Stimulated activated CD8-positive, alpha-beta memory T cell treated with anti-CD3 and anti-CD28 coated beads, Interleukin-12 subunit alpha, Interleukin-12 subunit beta, amount 100 ng/mL, for 4 hours (primary cell): Measurements from ENCODE around the gene NR2F1-AS1.

Source experiments
- DNase-seq: peaks from one replicate; pipeline ENCODE4 v3.0.0-alpha.2; 2020; ENCODE audit warnings: low read depth

Gene NR2F1-AS1

DNA sequence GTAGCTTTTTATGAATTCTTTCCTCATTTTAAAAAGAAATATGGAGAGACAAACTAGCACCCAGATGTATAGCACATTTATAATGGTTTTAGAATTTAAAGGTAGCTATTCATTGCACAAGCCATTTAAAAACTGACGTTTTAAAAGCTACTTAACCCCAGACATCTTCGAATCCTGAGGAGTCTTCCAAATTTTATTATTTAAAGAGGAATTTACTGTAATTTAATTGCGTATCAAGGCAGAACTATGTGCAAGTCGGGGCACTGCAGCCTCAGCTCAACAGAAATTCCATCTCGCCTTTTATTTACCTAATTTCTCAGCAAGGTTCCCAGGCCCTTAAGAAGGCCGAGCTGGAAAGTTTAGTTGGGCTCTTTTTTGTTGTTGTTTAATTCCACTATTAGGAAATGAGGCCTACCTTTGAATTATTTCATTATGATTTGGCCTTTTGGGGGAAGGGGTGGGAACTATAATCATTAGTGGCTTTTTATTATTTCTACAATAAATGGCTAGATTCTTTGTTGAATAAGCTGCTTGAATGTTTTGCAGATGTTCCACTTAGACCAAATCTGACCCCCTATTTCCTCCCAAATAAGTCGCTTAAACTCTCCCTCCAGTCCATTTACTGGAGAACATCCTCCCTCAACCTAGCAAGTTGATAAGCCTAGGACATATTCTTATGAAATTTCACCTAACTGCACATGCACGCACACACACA lies 22.2 kb upstream of the NR2F1-AS1 start:
- no peak for DNase-seq

GRCh38 chr5:93602241-93603077 lies 21.4 kb upstream of the NR2F1-AS1 start:
- no peak for DNase-seq

DNA sequence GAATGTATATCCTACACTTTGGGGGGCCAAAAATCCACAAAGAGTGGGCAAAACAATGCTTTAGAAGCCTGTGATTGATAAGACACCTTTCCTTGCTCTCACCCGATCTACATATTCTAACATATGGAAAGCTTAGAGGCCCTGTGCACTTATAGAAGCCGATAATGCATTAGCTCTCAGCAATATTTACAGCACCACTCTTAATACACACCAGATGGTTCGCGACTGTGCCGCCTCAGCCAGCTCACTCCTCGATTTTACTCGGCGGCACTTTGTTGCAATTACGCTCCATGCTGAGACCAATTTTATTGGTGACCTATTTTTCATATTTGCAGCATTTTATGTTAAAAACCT lies 20.8 kb upstream of the NR2F1-AS1 start:
- no peak for DNase-seq

DNA sequence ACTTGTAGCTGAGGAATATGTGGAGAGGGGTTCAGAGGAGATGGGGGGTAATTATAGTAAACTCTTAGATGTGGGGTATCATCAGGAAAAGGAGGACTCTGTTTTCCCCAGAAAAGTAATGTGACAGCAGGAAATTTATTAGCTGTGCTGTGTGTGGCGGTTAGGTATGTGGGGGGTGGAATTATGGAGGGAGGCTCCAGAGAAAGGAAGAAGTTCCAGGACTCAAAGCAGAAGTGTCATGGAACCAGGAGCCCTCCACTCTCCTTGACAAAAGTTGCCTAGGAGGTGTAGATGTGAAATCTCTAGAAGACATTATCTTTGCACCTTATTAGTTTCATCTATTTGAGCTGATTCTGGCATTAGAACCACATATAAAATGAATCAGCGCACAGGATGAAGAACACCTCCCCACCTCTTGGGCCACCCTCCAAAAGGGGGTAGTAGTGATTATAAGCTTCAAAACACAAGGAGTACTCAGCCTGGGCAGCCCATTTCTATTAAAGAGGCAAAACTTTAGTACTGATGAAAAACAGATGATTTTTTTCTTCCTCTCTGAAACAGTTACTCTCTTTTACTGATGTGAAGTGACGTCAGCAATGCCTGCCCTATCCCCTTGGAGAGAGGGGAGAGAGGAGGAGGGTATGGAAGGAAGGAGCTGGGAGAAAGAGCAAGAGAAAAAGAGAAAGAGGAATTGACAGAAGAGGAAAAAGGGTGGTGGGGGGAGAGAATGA lies 20.2 kb upstream of the NR2F1-AS1 start:
- DNase-seq: no peak

DNA sequence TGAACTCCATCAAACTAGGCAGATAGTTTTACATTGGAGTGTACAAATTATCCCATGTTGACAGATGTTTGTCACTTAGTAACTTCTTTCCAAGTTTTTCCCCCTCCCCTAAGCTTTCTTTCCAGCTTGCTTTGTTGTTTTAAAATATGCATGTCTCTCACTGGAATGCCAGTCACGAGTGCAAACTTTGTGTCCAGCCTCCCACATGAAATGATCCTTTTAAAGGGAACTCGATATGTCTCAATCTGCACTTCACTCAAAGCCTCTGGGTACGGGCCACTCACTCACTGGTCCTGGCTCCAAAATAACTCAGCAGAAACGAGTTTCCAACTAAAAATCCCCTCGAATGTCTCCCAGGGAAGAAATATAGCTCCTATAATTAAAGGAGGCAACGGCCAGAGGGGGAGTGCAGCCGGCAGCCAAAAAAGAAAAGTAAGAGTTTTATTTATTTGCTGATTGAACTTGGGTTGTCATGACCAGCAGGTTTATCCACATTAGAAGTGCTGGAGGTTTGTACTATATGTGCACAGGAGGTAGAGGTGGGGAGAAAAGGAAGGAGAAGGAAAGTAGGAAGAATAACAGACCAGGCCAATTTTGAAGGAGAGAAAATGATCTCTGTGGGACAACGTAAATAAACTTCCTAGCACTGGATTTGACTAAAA lies 19.5 kb upstream of the NR2F1-AS1 start:
- DNase-seq: no peak

GRCh38 chr5:93599399-93600120 lies 18.5 kb upstream of the NR2F1-AS1 start:
- no peak for DNase-seq

DNA sequence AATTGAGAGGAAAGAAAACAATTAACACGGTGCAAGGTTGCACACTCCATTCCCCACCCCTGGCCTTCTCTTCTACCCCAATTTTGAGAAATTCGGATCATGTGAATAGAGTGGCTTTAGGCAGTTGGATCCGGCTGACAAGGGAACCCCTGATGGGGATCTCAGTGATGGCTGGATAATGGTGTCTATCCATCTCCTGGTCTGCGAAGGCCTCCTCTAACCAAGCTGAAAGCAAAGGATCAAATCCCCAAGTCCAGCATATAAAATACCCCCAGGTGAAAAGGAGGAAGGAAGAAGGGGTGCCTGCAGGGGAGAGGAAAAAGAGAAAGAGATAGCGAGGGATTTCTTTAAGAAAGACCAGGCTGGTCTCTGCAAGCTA lies 18.0 kb upstream of the NR2F1-AS1 start:
- no peak for DNase-seq

DNA sequence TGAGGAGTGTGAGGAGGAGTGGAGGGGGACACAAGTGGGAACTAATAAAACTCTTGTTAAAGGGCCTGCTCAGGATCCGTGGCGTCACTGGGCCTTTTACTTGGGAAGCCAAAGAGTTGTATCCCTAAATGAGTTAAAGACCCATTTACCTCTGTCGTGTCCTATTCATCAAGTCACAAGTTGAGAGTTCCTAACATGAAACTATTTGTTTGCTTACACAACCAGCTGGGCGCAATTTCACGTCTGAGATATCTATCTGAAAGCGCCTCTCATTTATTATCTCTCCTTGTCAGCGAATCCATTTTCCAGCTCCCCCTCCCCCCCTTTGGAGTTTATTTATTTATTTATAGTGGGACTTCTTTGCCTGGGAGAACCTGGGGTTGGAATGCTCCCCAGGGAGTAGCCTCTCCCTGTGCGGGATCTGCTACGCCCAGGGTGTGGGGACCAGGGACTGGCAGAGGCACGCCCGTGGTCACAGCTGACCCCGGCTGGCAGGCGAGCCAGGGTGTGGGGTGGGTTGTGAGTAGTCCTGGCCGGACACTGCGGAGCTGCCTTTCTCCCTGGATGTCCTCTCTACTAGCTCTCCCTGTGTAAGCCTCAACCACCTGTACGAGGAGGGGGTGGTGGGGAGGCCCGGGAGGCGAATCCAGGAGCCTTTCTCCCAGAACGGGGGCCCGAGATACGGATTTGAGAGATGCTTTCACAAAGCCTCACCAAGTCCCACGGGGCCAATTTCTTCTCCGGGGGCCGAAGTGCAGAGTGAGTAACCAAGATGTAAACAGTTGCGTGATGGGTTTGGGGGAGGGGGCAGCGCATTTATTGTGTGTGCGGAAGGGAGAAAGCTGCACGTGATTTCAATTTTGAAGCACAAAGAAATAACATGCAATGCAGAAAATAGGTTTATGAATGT lies 17.3 kb upstream of the NR2F1-AS1 start:
- DNase-seq: no peak

GRCh38 chr5:93596676-93597490 lies 15.9 kb upstream of the NR2F1-AS1 start:
- no peak for DNase-seq

DNA sequence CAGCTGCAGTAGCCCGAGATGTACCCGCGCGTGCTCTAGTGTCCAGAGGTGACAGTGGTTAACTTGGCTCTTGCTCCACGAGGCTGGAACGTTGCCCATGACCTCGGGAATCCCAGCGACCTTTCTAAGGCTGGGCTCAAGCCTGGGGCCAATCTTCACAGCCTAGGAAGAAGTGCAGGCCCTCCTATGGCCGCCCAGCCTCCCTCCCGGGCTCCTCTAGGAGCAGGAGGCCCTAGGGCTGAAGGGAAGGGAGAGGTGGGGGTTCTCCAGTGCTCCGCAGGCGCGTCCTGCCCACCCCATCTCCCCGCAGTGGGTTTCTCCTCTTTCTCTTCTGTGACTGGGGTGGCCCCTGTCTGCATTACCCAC lies 15.3 kb upstream of the NR2F1-AS1 start:
- no peak for DNase-seq

DNA sequence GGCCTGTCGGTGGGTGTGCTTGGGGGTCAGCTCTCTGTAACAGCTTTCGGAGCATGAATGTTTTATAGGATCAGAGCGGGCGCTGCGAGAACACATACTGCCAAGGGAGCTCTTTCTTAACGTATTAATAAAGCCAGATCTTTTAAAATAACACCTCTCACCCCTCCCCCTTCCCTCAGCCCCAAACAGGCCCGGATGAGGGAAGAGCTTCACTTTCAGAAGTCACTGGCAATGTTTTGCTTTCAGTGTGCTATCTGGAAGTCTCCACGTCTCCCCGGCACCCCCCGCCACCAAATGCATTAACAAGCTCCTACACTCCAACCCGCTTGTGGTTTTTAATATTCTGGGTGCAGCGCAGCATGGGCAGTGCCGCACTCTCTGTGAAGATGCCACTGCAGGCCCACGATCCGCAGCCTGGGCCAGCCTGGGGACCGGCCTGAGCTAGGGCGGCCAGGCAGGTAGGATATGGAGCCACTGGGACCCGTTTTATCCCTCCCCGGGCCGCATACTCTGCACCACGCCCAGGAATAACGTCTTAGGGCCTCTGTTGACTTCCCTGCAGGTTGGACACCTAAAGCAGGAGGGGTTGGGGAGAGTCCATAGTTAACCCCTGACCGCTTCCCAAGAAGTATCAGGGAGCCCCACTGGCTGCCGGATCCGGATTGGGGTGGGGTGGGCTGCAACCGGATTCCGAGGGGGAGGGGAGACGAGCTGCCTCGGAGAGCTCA lies 14.6 kb upstream of the NR2F1-AS1 start:
- no peak for DNase-seq

GRCh38 chr5:93594591-93595419 lies 13.8 kb upstream of the NR2F1-AS1 start:
- no peak for DNase-seq

- DNase-seq: no peak
Observed at GRCh38 chr5:93593476-93594131, 12.6 kb upstream of the NR2F1-AS1 start.

GRCh38 chr5:93592883-93593282 lies 11.9 kb upstream of the NR2F1-AS1 start:
- DNase-seq: no peak

GRCh38 chr5:93591323-93591945 lies 10.4 kb upstream of the NR2F1-AS1 start:
- no peak for DNase-seq

DNA sequence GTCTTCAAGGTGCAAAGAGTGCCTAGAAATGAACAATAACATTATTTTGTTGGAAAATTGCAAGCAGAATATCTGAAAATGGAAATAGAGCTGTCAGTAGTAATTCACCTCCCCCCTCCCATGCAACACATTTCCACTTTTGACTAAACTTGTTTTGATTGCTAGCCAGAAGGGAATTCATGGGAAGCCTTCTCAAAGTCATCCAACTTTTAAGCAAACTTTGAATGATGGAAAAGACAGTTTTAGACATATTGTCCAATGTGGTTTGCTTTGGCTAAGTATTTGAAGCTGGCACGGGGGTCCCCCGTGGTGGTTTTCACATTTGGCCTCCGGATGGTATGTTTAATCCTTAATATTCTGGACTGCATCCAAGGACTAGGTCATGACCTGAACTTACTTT lies 9.5 kb upstream of the NR2F1-AS1 start:
- DNase-seq: no peak

DNA sequence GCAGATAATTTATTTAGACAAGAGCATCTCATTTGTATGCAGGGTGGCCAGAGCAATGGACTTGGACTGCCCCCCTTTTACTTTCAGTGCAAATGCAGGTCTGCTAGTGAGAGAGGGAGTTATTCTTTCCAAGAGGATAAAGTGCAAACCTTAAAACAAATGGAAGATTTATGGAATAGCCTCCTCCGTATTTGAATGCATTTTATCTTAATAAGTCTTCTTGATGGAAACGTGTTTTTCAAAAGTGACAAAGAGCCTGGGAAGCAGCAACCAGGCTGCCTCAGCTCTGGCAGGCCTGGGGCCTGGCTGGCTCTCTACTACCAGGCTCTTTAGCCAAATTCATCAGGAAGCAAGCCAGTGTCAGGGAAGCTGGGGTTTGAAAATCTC lies 8.8 kb upstream of the NR2F1-AS1 start:
- no peak for DNase-seq
